ENCODE measurements around the gene RBCK1. TPM values are rescaled to one million over a fixed set of nuclear protein-coding genes. Genes with fewer than 3 reads are reported as not detected.

RBCK1 gene
- total RNA-seq, 1 experiment from 2014 or later: 46.8 TPM

- Histone ChIP-seq H4K5ac (ENCODE audit: insufficient read length, low read depth, low read length) (no peak overlapping the region), H3K27me3 (ENCODE audit: insufficient read depth, low read length) (no peaks in the 10 kb centered on the region), H3K9ac (ENCODE audit: extremely low read depth, insufficient read length, low read length) (no peak overlapping the region), H3K56ac (ENCODE audit: insufficient read length, low read depth, low read length) (no peak overlapping the region), H3K23ac (ENCODE audit: insufficient read length, low read depth, low read length) (no peak overlapping the region), H2BK120ac (ENCODE audit: low read depth, low read length, poor library complexity, severe bottlenecking) (no peak overlapping the region), H3T11ph (ENCODE audit: low read length) (no peak overlapping the region), H3K18ac (ENCODE audit: insufficient read length, low read depth, low read length) (no peak overlapping the region), H2AFZ (ENCODE audit: low read length) (no peak overlapping the region), H3K4ac (ENCODE audit: low read depth, low read length) (no peak overlapping the region), H2BK20ac (ENCODE audit: low read depth, low read length, poor library complexity, severe bottlenecking) (no peak overlapping the region), H3K4me2 (ENCODE audit: insufficient read depth, insufficient read length, low read length) (no peak overlapping the region), H4K91ac (ENCODE audit: insufficient read length, low read depth, low read length) (no peak overlapping the region), H3K79me1 (ENCODE audit: insufficient read depth, low read depth, low read length, poor library complexity, severe bottlenecking) (no peaks in the 10 kb centered on the region), H3K9me3 (ENCODE audit: control insufficient read depth, low read depth, low read length) (no peaks in the 10 kb centered on the region), H3K23me2 (ENCODE audit: insufficient read length, low read depth, low read length, poor library complexity, severe bottlenecking) (no peaks in the 10 kb centered on the region), H3K79me2 (ENCODE audit: insufficient read depth, low read length) (no peaks in the 10 kb centered on the region), H4K8ac (replicated peaks; ENCODE audit: insufficient read length, low read depth, low read length) (no peak overlapping the region), H3K27ac (ENCODE audit: insufficient read length, low read depth, low read length) (no peak overlapping the region), H2BK12ac (ENCODE audit: insufficient read length, low read depth, low read length) (no peak overlapping the region), H3K14ac (ENCODE audit: insufficient read depth, low read length) (no peak overlapping the region), H3K4me1 (ENCODE audit: insufficient read depth, low read length) (no peaks in the 10 kb centered on the region; the same call in 1 of the 2 replicates), H2AK5ac (ENCODE audit: insufficient read length, low read length) (no peak overlapping the region), H2BK5ac (ENCODE audit: insufficient read length, low read length) (no peak overlapping the region), H2BK15ac (ENCODE audit: low read depth, low read length) (no peak overlapping the region), H4K20me1 (ENCODE audit: control insufficient read depth, insufficient read depth, insufficient read length) (no peaks in the 10 kb centered on the region)
- H3K9me3 Mint-ChIP-seq: no peaks in the 10 kb centered on the region
- H3K36me3 Mint-ChIP-seq (ENCODE audit: insufficient read depth in 1 of 3, low read depth in 3 of 3): no peaks in the 10 kb centered on the region
- TF ChIP-seq CTCF (conservative IDR thresholded peaks at IDR 0.05): no peak
- no peak overlapping the region for H3K27ac Mint-ChIP-seq
- no peak overlapping the region for H3K4me3 Mint-ChIP-seq
- H3K27me3 Mint-ChIP-seq (ENCODE audit: low read depth): peaks cover 11% of the 10 kb centered on the region
- no CpG with 5 or more reads among the region's 8 CpGs for WGBS (ENCODE audit: extremely low coverage, insufficient read length, low lambda C conversion rate)
- DNase-seq: no peak
- H3K4me1 Mint-ChIP-seq: peaks cover 18 to 21% of the 10 kb centered on the region in 2 experiments
Observed at GRCh38 chr20:361561-361960, 46.5 kb upstream of the RBCK1 start.

All from H9 (cell line).